ENCODE data around the gene CBX6. TPM values are rescaled to one million over a fixed set of nuclear protein-coding genes. Genes with fewer than 3 reads are reported as not detected.
A peak's percentile ranks its signal among the peaks of the same experiment; 100 is the strongest.

CBX6 gene
- total RNA-seq, 1 experiment from 2014 or later, result 38.1 TPM

GRCh38 chr22:38849811-38850210 is 22.2 kb downstream of the CBX6 start:
- in situ Hi-C loops (cut with HindIII; ENCODE audit: low pct_unique_long_range_greater_than_20kb, low sequenced_read_pairs), result no loop called here
- DNase-seq (ENCODE audit: low read depth, low spot score), result no peak

GRCh38 chr22:38846412-38846811 is 25.6 kb downstream of the CBX6 start:
- in situ Hi-C loops (cut with HindIII; ENCODE audit: low pct_unique_long_range_greater_than_20kb, low sequenced_read_pairs), result no loop called here
- DNase-seq (ENCODE audit: low read depth, low spot score), result no peak

GRCh38 chr22:38845004-38845740 is 26.8 kb downstream of the CBX6 start:
- DNase-seq (ENCODE audit: low read depth, low spot score), result no peak
- in situ Hi-C loops (cut with HindIII; ENCODE audit: low pct_unique_long_range_greater_than_20kb, low sequenced_read_pairs), result no loop called here

GRCh38 chr22:38844315-38845003 is 27.6 kb downstream of the CBX6 start:
- in situ Hi-C loops (cut with HindIII; ENCODE audit: low pct_unique_long_range_greater_than_20kb, low sequenced_read_pairs), result no loop called here
- DNase-seq (ENCODE audit: low read depth, low spot score), result no peak

GRCh38 chr22:38843657-38844314 is 28.2 kb downstream of the CBX6 start, which contains the start of gene NPTXR:
Gene NPTXR (minus strand): TSS chr22:38844028.
- in situ Hi-C loops (cut with HindIII; ENCODE audit: low pct_unique_long_range_greater_than_20kb, low sequenced_read_pairs), result no loop called here
- peak; percentile 37 for DNase-seq (ENCODE audit: low read depth, low spot score)

- in situ Hi-C loops (cut with HindIII; ENCODE audit: low pct_unique_long_range_greater_than_20kb, low sequenced_read_pairs), result no loop called here
- peak; percentile 59 for DNase-seq (ENCODE audit: low read depth, low spot score)
Measured at GRCh38 chr22:38843201-38843656, 28.8 kb downstream of the CBX6 start.

GRCh38 chr22:38842512-38843200 is 29.4 kb downstream of the CBX6 start:
- no peak for DNase-seq (ENCODE audit: low read depth, low spot score)
- in situ Hi-C loops (cut with HindIII; ENCODE audit: low pct_unique_long_range_greater_than_20kb, low sequenced_read_pairs), result no loop called here

GRCh38 chr22:38841635-38842034 is 30.4 kb downstream of the CBX6 start:
- in situ Hi-C loops (cut with HindIII; ENCODE audit: low pct_unique_long_range_greater_than_20kb, low sequenced_read_pairs), result no loop called here
- DNase-seq (ENCODE audit: low read depth, low spot score), result no peak

GRCh38 chr22:38841211-38841610 is 30.8 kb downstream of the CBX6 start:
- in situ Hi-C loops (cut with HindIII; ENCODE audit: low pct_unique_long_range_greater_than_20kb, low sequenced_read_pairs), result no loop called here
- DNase-seq (ENCODE audit: low read depth, low spot score), result no peak

- no peak for DNase-seq (ENCODE audit: low read depth, low spot score)
- in situ Hi-C loops (cut with HindIII; ENCODE audit: low pct_unique_long_range_greater_than_20kb, low sequenced_read_pairs), result no loop called here
Measured at GRCh38 chr22:38840129-38840528, 31.9 kb downstream of the CBX6 start.

- in situ Hi-C loops (cut with HindIII; ENCODE audit: low pct_unique_long_range_greater_than_20kb, low sequenced_read_pairs), result no loop called here
- DNase-seq (ENCODE audit: low read depth, low spot score), result peak; percentile 20
Measured at GRCh38 chr22:38839686-38840085, 32.3 kb downstream of the CBX6 start.

GRCh38 chr22:38837414-38837928 is 34.5 kb downstream of the CBX6 start:
- in situ Hi-C loops (cut with HindIII; ENCODE audit: low pct_unique_long_range_greater_than_20kb, low sequenced_read_pairs), result no loop called here
- DNase-seq (ENCODE audit: low read depth, low spot score), result no peak

- in situ Hi-C loops (cut with HindIII; ENCODE audit: low pct_unique_long_range_greater_than_20kb, low sequenced_read_pairs), result no loop called here
- no peak for DNase-seq (ENCODE audit: low read depth, low spot score)
Measured at GRCh38 chr22:38835888-38836301, 36.1 kb downstream of the CBX6 start.

- no peak for DNase-seq (ENCODE audit: low read depth, low spot score)
- in situ Hi-C loops (cut with HindIII; ENCODE audit: low pct_unique_long_range_greater_than_20kb, low sequenced_read_pairs), result no loop called here
Measured at GRCh38 chr22:38834991-38835390, 37.0 kb downstream of the CBX6 start.

- in situ Hi-C loops (cut with HindIII; ENCODE audit: low pct_unique_long_range_greater_than_20kb, low sequenced_read_pairs), result no loop called here
- DNase-seq (ENCODE audit: low read depth, low spot score), result peak; percentile 10
Measured at GRCh38 chr22:38834215-38834953, 37.6 kb downstream of the CBX6 start.

- no peak for DNase-seq (ENCODE audit: low read depth, low spot score)
- in situ Hi-C loops (cut with HindIII; ENCODE audit: low pct_unique_long_range_greater_than_20kb, low sequenced_read_pairs), result no loop called here
Measured at GRCh38 chr22:38833061-38833460, 39.0 kb downstream of the CBX6 start.

Measured in SK-MEL-5 (cell line).